Occipital lobe (tissue), 2 donors: ENCODE data around the gene ATAD3A. TPM values are rescaled to one million over a fixed set of nuclear protein-coding genes. Genes with fewer than 3 reads are reported as not detected.

Experiments used
- DNase-seq: peaks from one replicate; lab custom pipeline; 2025; lab: John Stamatoyannopoulos, UW
- total RNA-seq: library from RNA; depleted of rRNA; stranded (reverse); fragments of >200 nt; gene quantifications from one replicate; pipeline ENCODE4 v1.2.3, GENCODE V29; 2014

Gene ATAD3A
- total RNA-seq, 1 donor from 2014 or later = 7.3 TPM

- no peak for DNase-seq
Observed at GRCh38 chr1:1539310-1540089, 27.5 kb downstream of the ATAD3A start.

GRCh38 chr1:1540090-1540817 is 28.3 kb downstream of the ATAD3A start, which contains the start of gene TMEM240:
TSS of gene TMEM240 (minus strand) at chr1:1540624. CDS start at chr1:1540346, 278 bp downstream.
- DNase-seq = peak; percentile 68

GRCh38 chr1:1540818-1541628 is 29.1 kb downstream of the ATAD3A start:
- DNase-seq = no peak

- DNase-seq = no peak
Observed at GRCh38 chr1:1541956-1542765, 30.2 kb downstream of the ATAD3A start.

- no peak for DNase-seq
Observed at GRCh38 chr1:1542766-1543705, 31.1 kb downstream of the ATAD3A start.

GRCh38 chr1:1543706-1544099 is 31.7 kb downstream of the ATAD3A start:
- DNase-seq = no peak

- no peak for DNase-seq
Observed at GRCh38 chr1:1544544-1544943, 32.6 kb downstream of the ATAD3A start.

GRCh38 chr1:1545946-1546737 is 34.2 kb downstream of the ATAD3A start:
- DNase-seq = no peak

GRCh38 chr1:1547011-1547410 is 35.0 kb downstream of the ATAD3A start:
- no peak for DNase-seq

GRCh38 chr1:1547476-1547875 is 35.5 kb downstream of the ATAD3A start:
- DNase-seq = no peak

- no peak for DNase-seq
Observed at GRCh38 chr1:1548591-1548990, 36.6 kb downstream of the ATAD3A start.

- DNase-seq = no peak
Observed at GRCh38 chr1:1550087-1550486, 38.1 kb downstream of the ATAD3A start.

- DNase-seq = peak; percentile 15
Observed at GRCh38 chr1:1550591-1551432, 38.9 kb downstream of the ATAD3A start.

- no peak for DNase-seq
Observed at GRCh38 chr1:1551524-1552262, 39.7 kb downstream of the ATAD3A start.

GRCh38 chr1:1552263-1552639 is 40.3 kb downstream of the ATAD3A start:
- DNase-seq = no peak

- no peak for DNase-seq
Observed at GRCh38 chr1:1553821-1554494, 42.0 kb downstream of the ATAD3A start.

GRCh38 chr1:1554550-1554925 is 42.6 kb downstream of the ATAD3A start:
- DNase-seq = no peak
